Heart left ventricle (tissue), 16 donors: ENCODE measurements around the gene FBXO39. TPM values are rescaled to one million over a fixed set of nuclear protein-coding genes. Genes with fewer than 3 reads are reported as not detected.
"Not testable (repeated sequence)": the region's sequence is repeated elsewhere in the genome, so short reads cannot be mapped to it uniquely, and the experiment has no call there.

ENCODE experiments used
- ATAC-seq, 4 donors: fragments of 200-7000 bp; cut with Tn5 transposase; one replicate each; pipeline ENCODE4 v1.9.1; 2020 to 2022; ENCODE audit warnings: moderate library complexity in 4 of 4, mild to moderate bottlenecking in 3 of 4, moderate number of reproducible peaks in 1 of 4
- DNase-seq, 5 donors: peaks; one replicate each; pipeline ENCODE4 v3.0.0-alpha.2; 2020
- H3K27ac ChIP-seq, 12 donors: fragments of 200-600 bp; sonication (generic) in 4 of 12; one replicate each; pipeline versions ENCODE4 v1.5.0 to v1.8.0; 2016 to 2022; ENCODE audit warnings: mild to moderate bottlenecking in 2 of 12
- H3K27me3 ChIP-seq, 9 donors: fragments of 200-600 bp; sonication (generic) in 2 of 9; one replicate each; pipeline versions ENCODE4 v1.5.1 to v1.8.0; 2016 to 2022; ENCODE audit warnings: mild to moderate bottlenecking in 3 of 9
- H3K36me3 ChIP-seq, 9 donors: fragments of 200-600 bp; sonication (generic) in 2 of 9; one replicate each; pipeline versions ENCODE4 v1.5.0 to v1.8.0; 2018 to 2022; ENCODE audit warnings: mild to moderate bottlenecking in 2 of 9
- H3K4me1 ChIP-seq, 12 donors: fragments of 200-600 bp; sonication (generic) in 4 of 12; one replicate each; pipeline versions ENCODE4 v1.5.0 to v1.8.0; 2016 to 2022; ENCODE audit warnings: mild to moderate bottlenecking in 3 of 12
- H3K4me3 ChIP-seq, 12 donors: fragments of 200-600 bp; sonication (generic) in 4 of 12; one replicate each; pipeline versions ENCODE4 v1.5.0 to v1.8.0; 2017 to 2022; ENCODE audit warnings: mild to moderate bottlenecking in 9 of 12, moderate library complexity in 4 of 12
- H3K9me3 ChIP-seq, 12 donors: fragments of 200-600 bp; sonication (generic) in 4 of 12; one replicate each; pipeline versions ENCODE4 v1.5.0 to v1.8.0; 2016 to 2022; ENCODE audit warnings: mild to moderate bottlenecking in 1 of 12
- POLR2A ChIP-seq, 2 donors: fragments of 450-650 bp; IDR thresholded peaks; one replicate each; pipeline ENCODE4 v1.6.1; 2017; ENCODE audit warnings: antibody characterized with exemption in 2 of 2, mild to moderate bottlenecking in 2 of 2, moderate library complexity in 2 of 2
- WGBS, 4 donors: extraction: QIAGEN DNeasy Blood & Tissue Kit in 2 of 4; methylation state at CpG; one replicate each; pipeline versions ENCODE4 v1.1.5 to v1.1.7; 2013 to 2018; 5-methylcytosine and 5-hydroxymethylcytosine counted together
- intact Hi-C, 10 donors: fragments of 100-400 bp; cut with DNase I; formaldehyde crosslinking; loops; one replicate each; pipeline versions ENCODE4 v1.11.1 to v1.14.2; 2022
- long read RNA-seq, 3 donors: library from polyadenylated mRNA; unstranded; transcript quantifications; one replicate each; pipeline ENCODE4 v2.0.0, GENCODE V29; 2020 to 2021
- polyA plus RNA-seq, 2 donors: library from polyadenylated mRNA; stranded (reverse); fragments of 200-250 nt; gene quantifications; one replicate each; pipeline ENCODE4 v1.2.3, GENCODE V29; 2013
- total RNA-seq, 9 donors: library from RNA; depleted of rRNA in 2 of 9; stranded (reverse); fragments of >200 nt in 2 of 9; fragmentation: NEBNext Ultra II Directional in 3 of 9; extraction: Animal tissue kit (Norgen Biotek cat#: 25700) in 3 of 9; gene quantifications; one replicate each; pipeline versions ENCODE4 v1.1.0 to v1.2.4, GENCODE V29; 2016 to 2023
- TF ChIP-seq, protein P1 (sequence below), 12 donors: fragments of 200-600 bp; sonication (generic) in 4 of 12; IDR thresholded peaks; one replicate each; pipeline versions ENCODE4 v1.5.0 to v1.8.0; 2018 to 2022; ENCODE audit warnings: antibody characterized with exemption in 12 of 12, mild to moderate bottlenecking in 5 of 12
- donor health status: ischemic (EF 13 %, LVEDD 7.1; RV severe dilation, severe dysfunction).
- donor health status: healthy with polysubstance abuse.
- donor health status: DM: no; HTN: yes; CAD: no.
- donor health status: DM: no; HTN: no; CAD: no.
- donor health status: ischemic (EF 25% LVEDD 6.9; RV normal size, moderate dysfunction).
- donor health status: ischemic (EF 25% LVEDD 5.7; RV mildly dilated, moderate dysfunction).
- donor health status: healthy.
- donor health status: DM: yes; HTN: yes; CAD: no.
- donor health status: ischemic (EF 35%, LVEDD 5.7; RV mildly dilated, moderate dysfunction).
- donor health status: nonischemic (EF 11% LVEDD 7.7; RV severe dilation, severe dysfunction).
- donor health status: DM: yes; HTN: yes; CAD: no.
- donor health status: PGD.
- donor health status: ischemic (EF 29% LVEDD 5.4; RV normal size, mild dysfunction).
- donor health status: nonischemic (EF 23%, LVEDD 6.1; RV moderate dilation, normal function).

The FBXO39 gene
- under 1 TPM in 2 of 9 donors, not detected in 7; 0.19 to 0.20 TPM for total RNA-seq
- polyA plus RNA-seq = under 1 TPM; 0.14 to 0.19 TPM
- long read RNA-seq, donor 1 = 0 reads
- long read RNA-seq, donor 2, partial matches to known transcripts = 0 of 1 reads
- long read RNA-seq, donor 2, other reads (novel, unspliced or antisense) = 0 of 1 reads
- long read RNA-seq, donor 3 = 0 reads

DNA sequence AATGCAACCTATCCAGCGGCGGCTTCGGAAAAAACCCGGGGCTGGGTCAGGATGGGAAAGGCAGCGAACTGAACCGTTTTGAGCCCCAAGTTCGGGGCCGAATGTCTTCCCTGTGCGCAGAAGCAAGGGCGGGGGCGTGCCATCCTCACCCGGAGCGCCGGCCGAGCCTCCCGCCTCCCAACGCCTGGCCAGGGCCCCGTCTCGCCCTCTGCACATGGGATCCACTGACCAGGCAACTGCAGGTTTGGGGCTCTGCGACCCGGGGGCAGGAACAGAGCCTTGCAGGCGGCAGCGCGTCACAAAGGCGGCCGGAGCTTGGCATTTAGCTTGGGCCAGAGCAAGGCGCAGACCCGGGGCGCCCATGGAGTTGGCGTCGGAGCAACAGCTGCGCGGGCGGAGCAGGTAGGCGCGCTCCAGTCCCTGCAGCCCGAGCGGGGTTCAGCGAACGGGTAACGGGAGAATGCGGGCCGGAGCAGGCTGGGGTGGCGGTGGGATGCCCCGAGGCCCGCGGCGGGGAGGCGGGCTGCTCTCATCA, at the start of gene FBXO39:
FBXO39 (plus strand) TSS at position 345 of the 535 bp plus-strand sequence. CDS start 3,654 bp downstream, outside the sequence.
- Histone ChIP-seq H3K4me3 (no peak within 1 kb of the TSS), H3K27ac (no peak within 1 kb of the TSS), H3K36me3 (peaks cover 4 to 33% (median 31%) of the 10 kb centered on the region in 9 donors), H3K27me3 (peaks cover 0 to 32% (median 0%) of the 10 kb centered on the region in 9 donors), H3K9me3 (peaks cover 0 to 50% (median 22%) of the 10 kb centered on the region in 12 donors), H3K4me1 (peaks cover 0 to 10% (median 0%) of the 10 kb centered on the region in 12 donors)
- 2 to 6% (median 4%) methylated on average over 36 to 49 of the region's 49 CpGs for WGBS, 4 donors
- intact Hi-C loops = no loop called here
- TF ChIP-seq, protein P1, sequence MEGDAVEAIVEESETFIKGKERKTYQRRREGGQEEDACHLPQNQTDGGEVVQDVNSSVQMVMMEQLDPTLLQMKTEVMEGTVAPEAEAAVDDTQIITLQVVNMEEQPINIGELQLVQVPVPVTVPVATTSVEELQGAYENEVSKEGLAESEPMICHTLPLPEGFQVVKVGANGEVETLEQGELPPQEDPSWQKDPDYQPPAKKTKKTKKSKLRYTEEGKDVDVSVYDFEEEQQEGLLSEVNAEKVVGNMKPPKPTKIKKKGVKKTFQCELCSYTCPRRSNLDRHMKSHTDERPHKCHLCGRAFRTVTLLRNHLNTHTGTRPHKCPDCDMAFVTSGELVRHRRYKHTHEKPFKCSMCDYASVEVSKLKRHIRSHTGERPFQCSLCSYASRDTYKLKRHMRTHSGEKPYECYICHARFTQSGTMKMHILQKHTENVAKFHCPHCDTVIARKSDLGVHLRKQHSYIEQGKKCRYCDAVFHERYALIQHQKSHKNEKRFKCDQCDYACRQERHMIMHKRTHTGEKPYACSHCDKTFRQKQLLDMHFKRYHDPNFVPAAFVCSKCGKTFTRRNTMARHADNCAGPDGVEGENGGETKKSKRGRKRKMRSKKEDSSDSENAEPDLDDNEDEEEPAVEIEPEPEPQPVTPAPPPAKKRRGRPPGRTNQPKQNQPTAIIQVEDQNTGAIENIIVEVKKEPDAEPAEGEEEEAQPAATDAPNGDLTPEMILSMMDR (IDR thresholded peaks at IDR 0.05) = no peak
- TF ChIP-seq POLR2A (IDR thresholded peaks at IDR 0.05) = no peak
- ATAC-seq = peak in 3 of 4 donors; percentile 56 to 62 (median 56)
- DNase-seq = no peak

DNA sequence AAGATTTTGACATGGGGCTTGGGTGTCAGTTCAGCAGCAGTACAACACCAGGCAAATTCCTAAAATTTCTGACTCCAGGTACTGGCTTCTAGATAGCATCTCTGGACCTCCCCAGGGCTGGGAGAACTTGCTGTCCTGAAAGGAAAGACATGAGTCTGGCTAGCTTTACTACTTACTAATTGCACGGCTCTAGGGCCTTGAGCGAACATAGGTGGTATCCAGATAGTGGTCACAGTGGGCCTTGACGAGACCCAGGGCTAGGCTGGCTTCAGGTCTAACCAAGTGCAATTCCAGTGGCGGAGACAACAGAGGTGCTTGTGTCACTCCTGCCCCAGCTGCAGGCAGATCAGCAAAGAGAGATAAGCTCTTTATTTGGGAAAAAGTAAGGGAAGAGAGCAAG, 46.5 kb upstream of the FBXO39 start:
- H3K4me1 ChIP-seq = no peaks in the 10 kb centered on the region
- H3K9me3 ChIP-seq = no peaks in the 10 kb centered on the region
- intact Hi-C loops = no loop called here
- ATAC-seq = no peak
- no peak for DNase-seq
- no peak for TF ChIP-seq POLR2A (IDR thresholded peaks at IDR 0.05)
- TF ChIP-seq, protein P1 (IDR thresholded peaks at IDR 0.05) = no peak
- WGBS, 4 donors = 54 to 63% (median 56%) methylated on average over 4 of the region's 4 CpGs
- H3K36me3 ChIP-seq = no peaks in the 10 kb centered on the region
- no peak overlapping the region for H3K4me3 ChIP-seq
- peak overlapping the region in 1 of 12 donors; percentile 34 for H3K27ac ChIP-seq
- peaks cover 0 to 6% (median 0%) of the 10 kb centered on the region in 9 donors for H3K27me3 ChIP-seq

DNA sequence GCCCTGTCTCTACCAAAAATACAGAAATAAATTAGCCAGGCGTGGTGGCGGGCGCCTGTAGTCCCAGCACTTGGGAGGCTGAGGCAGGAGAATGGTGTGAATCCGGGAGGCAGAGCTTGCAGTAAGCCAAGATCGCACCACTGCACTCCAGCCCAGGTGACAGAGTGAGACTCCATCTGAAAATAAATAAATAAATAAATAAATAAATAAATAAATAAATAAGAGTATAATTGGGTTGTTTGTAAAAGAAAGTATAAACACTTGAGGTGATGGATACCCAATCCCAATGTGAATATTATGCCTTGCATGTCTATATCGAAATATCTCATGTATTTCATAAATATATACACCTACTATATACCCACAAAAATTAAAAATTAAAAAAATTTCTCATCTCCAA, 29.4 kb upstream of the FBXO39 start:
- WGBS, 4 donors = 94 to 96% (median 96%) methylated on average over 6 of the region's 6 CpGs
- H3K27me3 ChIP-seq, DNase-seq, ATAC-seq, H3K27ac ChIP-seq, H3K36me3 ChIP-seq, H3K9me3 ChIP-seq, H3K4me3 ChIP-seq, intact Hi-C loops: not testable (repeated sequence)
- H3K4me1 ChIP-seq = peaks cover 0 to 12% (median 1%) of the 10 kb centered on the region in 12 donors

DNA sequence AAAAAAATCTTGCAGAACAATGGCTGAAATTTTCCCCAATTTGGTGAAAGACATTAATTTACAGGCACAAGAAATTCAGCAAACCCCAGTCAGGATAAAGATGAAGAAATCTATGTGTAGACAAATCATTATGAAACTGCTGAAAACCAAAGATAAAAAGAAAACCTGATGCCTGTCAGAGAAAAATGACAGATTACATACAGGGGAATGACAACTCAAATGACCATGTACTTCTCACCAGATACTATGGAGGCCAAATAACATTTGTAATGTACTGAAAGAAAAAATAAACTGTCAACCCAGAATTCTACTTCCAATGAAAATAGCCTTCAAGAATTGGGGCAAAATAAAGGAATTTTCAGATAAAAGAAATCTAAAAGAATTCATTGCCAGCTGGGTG, 27.4 kb upstream of the FBXO39 start:
- intact Hi-C loops = no loop called here
- peaks cover 0 to 31% (median 18%) of the 10 kb centered on the region in 12 donors for H3K4me1 ChIP-seq
- H3K36me3 ChIP-seq = no peaks in the 10 kb centered on the region
- no peak overlapping the region for H3K4me3 ChIP-seq
- H3K9me3 ChIP-seq = no peaks in the 10 kb centered on the region
- TF ChIP-seq POLR2A (IDR thresholded peaks at IDR 0.05) = no peak
- TF ChIP-seq, protein P1 (IDR thresholded peaks at IDR 0.05) = no peak
- H3K27me3 ChIP-seq = no peaks in the 10 kb centered on the region
- no peak for DNase-seq
- H3K27ac ChIP-seq = no peak overlapping the region
- ATAC-seq = no peak
